T-helper 9 cell (primary cell): ENCODE results near the gene KPNA3.

Experiments
- DNase-seq: peaks from one replicate; pipeline ENCODE4 v3.0.0-alpha.2; 2020

Gene KPNA3

DNA sequence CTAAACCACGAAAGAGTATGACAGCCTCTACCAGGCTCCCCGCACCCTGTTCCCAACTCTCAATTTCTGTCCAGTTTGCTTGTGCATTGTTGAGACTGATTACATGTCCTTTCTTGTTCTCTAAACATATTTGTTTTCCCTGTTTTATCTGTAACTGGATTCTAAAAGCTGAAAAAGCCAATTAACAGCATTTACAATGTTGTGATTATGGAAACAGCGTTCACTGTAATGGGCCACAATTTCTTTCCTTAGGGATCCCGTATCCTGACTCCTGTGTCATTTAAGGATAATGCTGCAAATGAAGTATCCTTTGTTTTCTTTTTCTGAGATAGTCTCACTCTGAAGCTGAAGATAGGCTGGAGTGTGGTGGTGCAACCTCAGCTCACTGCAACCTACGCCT lies 121.7 kb downstream of the KPNA3 start:
- no peak for DNase-seq

DNA sequence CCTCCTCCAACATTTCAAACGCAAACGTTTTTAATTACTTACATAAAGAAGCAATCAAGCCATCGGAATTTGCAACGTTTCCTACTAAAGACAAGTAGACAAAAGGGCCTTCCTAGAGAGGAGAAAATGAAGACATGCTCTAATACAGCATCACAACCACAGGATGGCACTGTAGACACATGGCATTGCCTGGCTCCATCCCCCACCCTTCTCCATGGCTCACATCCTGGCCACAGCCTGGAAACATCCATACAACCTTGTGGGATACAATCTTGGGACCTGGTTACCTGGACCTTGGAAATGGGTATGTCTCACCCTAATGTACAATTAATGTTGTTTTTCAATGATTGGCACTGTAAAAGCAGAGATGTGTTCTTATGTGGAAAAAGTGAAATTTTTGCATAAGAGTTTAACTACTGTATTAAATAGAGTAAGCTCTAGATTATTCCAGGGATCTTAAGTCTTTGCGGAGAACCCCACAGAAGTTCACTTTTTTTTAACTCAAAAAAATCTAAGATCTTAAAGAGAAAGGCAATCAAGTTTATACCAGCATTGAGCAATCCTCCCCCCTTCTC lies 122.7 kb downstream of the KPNA3 start:
- DNase-seq: no peak

DNA sequence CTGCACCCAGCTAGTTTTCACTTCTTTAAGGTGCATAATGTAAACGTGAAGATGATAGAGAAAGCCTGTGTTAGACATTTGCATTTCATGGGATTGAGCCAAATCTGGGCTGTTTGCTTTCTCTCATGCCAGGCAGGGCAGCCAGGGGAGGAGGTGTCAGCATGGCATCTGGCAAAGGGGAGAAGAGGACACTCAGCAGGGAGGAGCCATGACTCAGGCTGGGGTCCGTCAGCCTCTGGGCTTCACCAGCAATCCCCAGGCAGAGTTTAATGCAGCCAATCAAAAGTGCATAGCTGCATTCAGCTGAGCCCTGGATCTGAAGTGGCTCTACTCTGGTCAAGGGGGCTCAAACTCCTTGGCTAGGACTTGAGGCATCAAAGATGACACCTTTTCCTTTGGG lies 124.7 kb downstream of the KPNA3 start:
- no peak for DNase-seq

DNA sequence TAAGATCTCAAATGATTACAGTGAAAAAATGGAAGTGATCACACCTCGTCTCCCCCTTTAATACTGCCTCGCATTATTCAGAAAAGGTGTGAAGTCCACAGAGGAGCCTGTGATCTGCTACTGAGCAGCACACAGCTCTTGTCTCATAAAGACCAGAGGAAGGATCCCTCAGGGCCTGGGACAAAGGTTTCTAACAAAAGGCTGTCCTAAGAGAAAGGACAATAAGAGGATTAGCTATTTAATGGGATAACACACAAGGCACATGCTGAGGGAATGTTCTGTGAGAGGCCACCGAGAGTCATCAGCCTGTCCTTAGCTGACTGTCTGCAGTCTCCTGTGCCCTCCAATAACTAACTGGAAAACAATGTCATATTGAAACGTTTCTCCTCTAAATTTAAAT lies 127.9 kb downstream of the KPNA3 start:
- no peak for DNase-seq

DNA sequence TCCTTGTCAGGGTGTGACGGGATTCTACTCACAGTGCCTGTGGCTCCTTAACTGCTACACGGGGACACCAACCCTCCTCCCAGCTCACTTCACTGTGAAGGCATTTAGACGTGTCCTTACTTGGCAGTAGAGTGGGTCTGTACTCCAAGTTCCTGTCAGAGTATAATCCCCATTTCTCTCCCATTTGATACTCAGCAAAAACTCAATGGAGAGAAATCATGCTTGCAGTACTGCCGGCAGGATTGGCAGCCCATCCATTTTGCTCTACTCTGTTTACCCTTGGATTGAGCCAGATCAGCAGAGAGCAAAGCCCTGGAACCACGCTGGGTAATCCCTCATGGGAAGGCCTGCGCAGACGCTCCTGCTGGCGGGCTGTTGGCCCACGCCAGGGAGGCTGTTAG lies 135.2 kb downstream of the KPNA3 start:
- DNase-seq: no peak

DNA sequence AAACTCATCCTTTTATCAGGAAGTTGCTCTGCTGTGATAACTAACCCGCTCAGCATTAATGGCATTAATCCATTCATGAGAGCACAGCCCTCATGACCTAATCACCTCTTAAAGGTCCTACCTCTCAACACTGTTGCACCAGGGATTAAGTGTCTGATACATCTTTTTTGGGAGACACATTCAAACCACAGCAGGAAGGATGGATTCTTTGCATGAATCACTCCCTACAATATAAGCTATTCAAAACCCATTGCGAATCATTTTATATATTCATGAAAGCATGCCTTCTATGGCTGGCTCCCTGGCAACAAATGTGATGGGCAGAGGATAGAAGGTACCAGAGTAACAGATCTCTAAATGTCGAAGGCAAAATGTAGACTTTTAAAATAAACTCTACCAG lies 136.6 kb downstream of the KPNA3 start:
- no peak for DNase-seq

DNA sequence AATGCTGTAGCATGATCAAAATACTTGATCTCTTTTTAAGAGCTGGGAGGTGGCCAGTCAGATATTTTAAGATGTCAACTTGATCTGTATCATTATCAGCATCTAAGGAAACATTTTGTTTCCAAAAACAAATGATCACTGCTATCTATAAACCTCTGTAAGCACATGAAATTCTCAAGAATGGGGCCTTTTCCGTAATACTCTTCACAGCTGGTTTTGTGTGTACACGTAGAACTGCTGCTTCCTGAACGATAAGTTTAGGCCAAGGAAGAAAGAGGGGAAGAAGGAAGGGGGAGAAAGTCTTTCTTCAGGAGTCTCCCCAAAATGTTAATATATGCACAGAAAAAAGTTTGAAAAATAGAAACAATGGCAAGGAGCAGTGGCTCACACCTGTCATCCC lies 138.5 kb downstream of the KPNA3 start:
- DNase-seq: no peak

DNA sequence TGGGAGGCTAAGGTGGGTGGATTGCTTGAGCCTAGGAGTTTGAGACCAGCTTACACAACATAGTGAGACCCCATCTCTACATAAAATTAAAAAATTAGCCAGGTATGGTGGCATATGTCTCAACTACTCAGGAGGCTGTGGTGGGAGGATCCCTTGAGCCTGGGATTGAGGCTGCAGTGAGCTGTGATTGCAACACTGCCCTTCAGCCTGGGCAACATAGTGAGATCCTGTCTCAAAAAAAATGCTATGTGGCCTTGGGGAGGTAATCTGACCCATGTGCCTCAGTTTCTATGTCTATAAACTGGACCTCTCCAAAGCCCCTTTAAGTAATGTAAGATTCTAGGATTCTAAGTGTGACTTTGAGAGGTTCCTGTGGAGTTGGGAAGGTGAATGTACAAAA lies 139.0 kb downstream of the KPNA3 start:
- DNase-seq: no peak

DNA sequence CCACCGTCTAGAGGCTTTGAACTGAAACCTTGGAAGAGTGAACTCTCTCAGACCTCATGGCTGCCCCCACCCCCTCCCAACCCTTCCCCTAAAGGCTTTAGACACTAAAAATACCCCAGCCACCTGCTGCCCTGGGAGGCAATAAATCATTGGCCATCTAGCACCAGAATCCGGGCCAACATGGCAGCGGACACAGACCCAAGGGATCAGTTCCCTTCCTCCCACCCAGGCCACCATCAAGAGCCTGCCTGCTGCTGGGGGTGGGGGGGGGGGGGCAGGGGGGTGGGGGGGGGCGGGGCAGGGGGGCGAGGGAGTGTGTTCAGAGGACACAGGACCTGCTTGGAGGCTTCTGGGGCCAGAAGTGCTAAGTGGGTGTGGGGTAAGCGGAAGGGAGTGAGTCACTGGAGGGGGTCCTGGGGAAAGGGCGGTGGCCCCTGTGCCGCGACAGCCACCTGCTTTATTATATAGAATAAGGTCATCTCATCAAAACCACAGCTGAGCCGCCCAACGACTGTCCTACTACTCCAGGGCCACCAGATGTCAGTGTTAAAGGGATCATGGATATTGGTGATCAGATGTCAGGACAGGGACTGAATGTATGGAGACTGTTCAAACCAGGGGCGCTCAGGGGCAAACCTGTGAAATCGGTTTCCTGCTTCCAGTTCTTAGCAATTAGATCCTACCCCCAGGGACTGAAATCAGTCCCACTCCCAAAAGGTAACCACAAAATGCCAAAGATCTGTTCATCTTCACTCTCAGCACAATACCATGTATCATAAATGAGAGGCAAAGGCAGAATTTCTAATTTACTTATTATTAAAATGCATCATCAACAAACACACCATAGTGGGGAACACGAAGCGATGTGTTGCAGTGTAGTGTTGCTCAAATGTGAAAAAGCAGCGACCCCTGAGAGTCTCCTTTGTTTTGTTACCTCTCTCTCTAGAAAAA lies 139.9 kb downstream of the KPNA3 start:
- no peak for DNase-seq

DNA sequence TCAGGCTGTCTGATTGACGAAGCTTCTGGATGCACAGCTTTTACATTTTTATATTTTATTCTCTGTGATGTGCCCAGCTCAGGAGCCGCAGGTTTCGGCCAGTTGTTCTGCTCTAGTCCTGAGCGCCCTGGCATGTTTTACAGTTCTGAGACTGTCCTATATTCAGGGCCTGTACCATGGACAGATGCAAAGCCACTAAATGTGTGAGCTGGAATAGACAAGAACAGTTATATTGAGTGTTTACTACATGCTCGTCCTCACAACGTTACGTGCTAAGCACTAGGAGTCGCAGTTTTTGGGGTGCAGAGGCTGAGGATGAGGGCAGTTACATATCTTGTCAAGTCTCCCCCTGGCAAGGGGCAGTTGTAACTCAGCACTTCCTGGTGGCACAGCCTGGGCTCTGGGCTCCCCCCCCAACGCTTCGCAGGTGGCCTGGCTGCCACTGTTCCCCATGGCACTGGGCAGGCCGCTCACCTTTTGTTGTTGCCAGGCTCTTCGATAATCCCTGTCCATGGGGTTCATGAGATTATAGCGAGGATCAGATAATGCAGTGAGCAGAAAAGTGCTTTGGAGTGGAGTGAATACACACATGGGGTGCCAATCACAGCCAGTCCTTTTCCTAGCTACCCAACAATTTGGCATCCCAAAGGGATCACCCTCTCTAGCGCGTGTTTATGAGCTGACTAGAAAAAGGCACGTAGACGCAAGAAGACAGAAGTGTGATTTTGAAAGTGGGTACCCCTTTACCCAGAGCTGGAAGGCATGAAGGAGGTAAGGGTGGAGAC lies 140.7 kb downstream of the KPNA3 start:
- no peak for DNase-seq

DNA sequence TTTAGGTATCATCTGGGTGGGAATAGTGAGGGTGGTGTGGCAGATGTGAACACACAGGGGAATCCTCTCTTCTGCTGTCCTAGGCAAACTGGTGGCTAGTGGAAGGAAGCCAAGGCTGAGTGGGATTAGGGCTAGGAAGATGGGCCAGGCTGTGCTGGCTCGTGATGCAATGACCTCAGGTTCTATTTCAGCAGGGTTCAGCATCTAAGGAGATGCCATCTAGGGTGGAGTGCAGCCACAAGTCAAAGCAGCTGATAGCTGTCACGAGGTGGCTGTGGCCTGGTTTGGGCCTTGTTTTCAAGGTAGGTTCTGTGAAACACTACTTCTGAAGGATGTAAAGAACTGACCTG lies 142.5 kb downstream of the KPNA3 start:
- DNase-seq: no peak
